HEK293T (cell line): ENCODE data around the gene TMX4.

Experiments
- ARNT ChIP-seq: fragments of 450-650 bp; IDR thresholded peaks from 2 replicates; pipeline ENCODE4 v1.6.1; 2017; ENCODE audit warnings: mild to moderate bottlenecking
- BHLHE40 ChIP-seq: fragments of 450-650 bp; IDR thresholded peaks from 2 replicates; pipeline ENCODE4 v1.6.1; 2016; ENCODE audit warnings: mild to moderate bottlenecking, moderate library complexity, borderline replicate concordance
- CTBP1 ChIP-seq: fragments of 450-650 bp; IDR thresholded peaks from 2 replicates; pipeline ENCODE4 v1.6.1; 2016; ENCODE audit warnings: borderline replicate concordance
- ELF4 ChIP-seq: fragments of 450-650 bp; IDR thresholded peaks from 2 replicates; pipeline ENCODE4 v1.6.1; 2017; ENCODE audit warnings: antibody characterized with exemption
- FOXA1 ChIP-seq: fragments of 450-650 bp; IDR thresholded peaks from 2 replicates; pipeline ENCODE4 v1.6.1; 2016; ENCODE audit warnings: mild to moderate bottlenecking
- FOXM1 ChIP-seq: fragments of 450-650 bp; IDR thresholded peaks from 2 replicates; pipeline ENCODE4 v1.6.1; 2017; ENCODE audit warnings: mild to moderate bottlenecking, borderline replicate concordance
- HDGF ChIP-seq: fragments of 450-650 bp; IDR thresholded peaks from 2 replicates; pipeline ENCODE4 v1.6.1; 2017; ENCODE audit warnings: antibody characterized with exemption, borderline replicate concordance
- LEF1 ChIP-seq: fragments of 450-650 bp; IDR thresholded peaks from 2 replicates; pipeline ENCODE4 v1.6.1; 2017; ENCODE audit warnings: mild to moderate bottlenecking, borderline replicate concordance
- NFRKB ChIP-seq: fragments of 450-650 bp; IDR thresholded peaks from 2 replicates; pipeline ENCODE4 v1.6.1; 2016; ENCODE audit warnings: mild to moderate bottlenecking, moderate library complexity
- SP1 ChIP-seq: fragments of 450-650 bp; IDR thresholded peaks from 2 replicates; pipeline ENCODE4 v1.6.1; 2017
- SUZ12 ChIP-seq: fragments of 450-650 bp; IDR thresholded peaks from 2 replicates; pipeline ENCODE4 v1.6.1; 2016; ENCODE audit warnings: mild to moderate bottlenecking
- TARDBP ChIP-seq: fragments of 450-650 bp; IDR thresholded peaks from 2 replicates; pipeline ENCODE4 v1.6.1; 2016
- ZNF384 ChIP-seq: fragments of 450-650 bp; IDR thresholded peaks from 2 replicates; pipeline ENCODE4 v1.6.1; 2016
- TF ChIP-seq, protein P1 (sequence below): fragments of 450-650 bp; IDR thresholded peaks from 2 replicates; pipeline ENCODE4 v1.6.1; 2016

DNA sequence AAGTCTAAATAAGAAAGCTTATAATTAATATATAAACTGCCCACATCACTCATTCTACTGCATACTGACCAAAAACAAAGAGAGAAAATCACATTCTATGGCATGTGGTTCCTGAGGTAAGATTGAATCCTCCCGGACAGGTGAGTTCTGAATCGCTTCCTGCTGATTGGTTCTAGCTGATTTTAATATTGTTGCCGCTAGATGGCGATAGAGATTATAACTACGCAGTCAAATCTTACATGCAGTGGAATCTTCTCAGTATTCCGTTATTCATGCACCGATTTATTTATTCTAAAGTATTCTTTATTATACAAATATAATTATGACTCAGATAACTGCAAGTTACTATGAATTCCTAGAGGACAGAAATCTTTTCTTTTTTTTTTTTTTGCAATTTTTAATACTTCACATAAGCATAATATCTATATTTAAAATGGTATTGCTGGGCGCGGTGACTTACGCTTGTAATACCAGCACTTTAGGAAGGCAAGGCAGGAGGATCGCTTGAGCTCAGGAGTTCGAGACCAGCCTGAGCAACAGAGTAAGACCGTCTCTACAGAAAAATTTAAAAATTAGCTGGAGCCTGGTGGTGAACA, 24.2 kb upstream of the TMX4 start:
- TF ChIP-seq SUZ12 (no peak), FOXA1 (no peak), SP1 (no peak), BHLHE40 (no peak), TARDBP (no peak), NFRKB (no peak), ELF4 (no peak), CTBP1 (no peak), HDGF (no peak), LEF1 (no peak), FOXM1 (no peak), ARNT (no peak), ZNF384 (no peak)
- TF ChIP-seq, protein P1, sequence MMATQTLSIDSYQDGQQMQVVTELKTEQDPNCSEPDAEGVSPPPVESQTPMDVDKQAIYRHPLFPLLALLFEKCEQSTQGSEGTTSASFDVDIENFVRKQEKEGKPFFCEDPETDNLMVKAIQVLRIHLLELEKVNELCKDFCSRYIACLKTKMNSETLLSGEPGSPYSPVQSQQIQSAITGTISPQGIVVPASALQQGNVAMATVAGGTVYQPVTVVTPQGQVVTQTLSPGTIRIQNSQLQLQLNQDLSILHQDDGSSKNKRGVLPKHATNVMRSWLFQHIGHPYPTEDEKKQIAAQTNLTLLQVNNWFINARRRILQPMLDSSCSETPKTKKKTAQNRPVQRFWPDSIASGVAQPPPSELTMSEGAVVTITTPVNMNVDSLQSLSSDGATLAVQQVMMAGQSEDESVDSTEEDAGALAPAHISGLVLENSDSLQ: no peak
